Mesendoderm (in vitro differentiated cells): Measurements from ENCODE around the gene PPIG.
A peak's percentile ranks its signal among the peaks of the same experiment; 100 is the strongest.

Experiments
- DNase-seq: peaks from one replicate; pipeline ENCODE4 v3.0.0; 2013
- H2AK5ac ChIP-seq: 2 replicates; pipeline ENCODE4 v1.6.1; 2013; ENCODE audit warnings: low read length, inconsistent platforms
- H2BK120ac ChIP-seq: 2 replicates; pipeline ENCODE4 v1.6.1; 2013; ENCODE audit warnings: low read depth, mild to moderate bottlenecking, low read length, moderate library complexity, mixed read lengths
- H2BK15ac ChIP-seq: replicated peaks from 2 replicates; pipeline ENCODE4 v1.6.1; 2013; ENCODE audit warnings: low read depth, mild to moderate bottlenecking, moderate library complexity
- H2BK5ac ChIP-seq: 2 replicates; pipeline ENCODE4 v1.6.1; 2013; ENCODE audit warnings: low read length, inconsistent platforms
- H3K18ac ChIP-seq: 2 replicates; pipeline ENCODE4 v1.6.1; 2013; ENCODE audit warnings: mild to moderate bottlenecking, low read length, mixed read lengths
- H3K23ac ChIP-seq: one replicate; pipeline ENCODE4 v1.6.1; 2013; ENCODE audit warnings: low read length
- H3K27ac ChIP-seq: 2 replicates; pipeline ENCODE4 v1.5.1; 2013; ENCODE audit warnings: low read depth, mild to moderate bottlenecking, inconsistent platforms, low read length, moderate library complexity
- H3K27me3 ChIP-seq: 2 replicates; pipeline ENCODE4 v1.6.1; 2013; ENCODE audit warnings: low read length, control low read depth, mild to moderate bottlenecking, inconsistent platforms; ENCODE audit not compliant: insufficient read depth, poor library complexity
- H3K36me3 ChIP-seq: 2 replicates; pipeline ENCODE4 v1.6.1; 2013; ENCODE audit warnings: low read length, inconsistent platforms; ENCODE audit not compliant: control insufficient read depth, insufficient read depth
- H3K4ac ChIP-seq: one replicate; pipeline ENCODE4 v1.6.1; 2013; ENCODE audit warnings: low read depth, mild to moderate bottlenecking, low read length, moderate library complexity
- H3K4me1 ChIP-seq: 2 replicates; pipeline ENCODE4 v1.6.1; 2013; ENCODE audit warnings: low read depth, low read length, inconsistent platforms; ENCODE audit not compliant: control insufficient read depth
- H3K4me2 ChIP-seq: 2 replicates; pipeline ENCODE4 v1.6.1; 2013; ENCODE audit warnings: low read length
- H3K4me3 ChIP-seq: 2 replicates; pipeline ENCODE4 v1.5.1; 2013; ENCODE audit warnings: mild to moderate bottlenecking, low read length
- H3K56ac ChIP-seq: one replicate; pipeline ENCODE4 v1.6.1; 2013; ENCODE audit warnings: low read length
- H3K79me1 ChIP-seq: 2 replicates; pipeline ENCODE4 v1.6.1; 2013; ENCODE audit warnings: low read length, inconsistent platforms
- H3K79me2 ChIP-seq: 2 replicates; pipeline ENCODE4 v1.6.1; 2013; ENCODE audit warnings: mild to moderate bottlenecking, low read length; ENCODE audit not compliant: control insufficient read depth, insufficient read depth
- H3K9ac ChIP-seq: 2 replicates; pipeline ENCODE4 v1.6.1; 2013; ENCODE audit warnings: low read length, inconsistent platforms
- H4K5ac ChIP-seq: one replicate; pipeline ENCODE4 v1.6.1; 2013; ENCODE audit warnings: low read length
- H4K8ac ChIP-seq: one replicate; pipeline ENCODE4 v1.6.1; 2013; ENCODE audit warnings: low read depth, mild to moderate bottlenecking, control low read depth, low read length, moderate library complexity
- WGBS: extraction: QIAGEN DNeasy Blood & Tissue Kit; methylation state at CpG from one replicate; pipeline ENCODE4 v1.1.7; 2013; ENCODE audit warnings: low lambda C conversion rate, missing lambda C conversion rate; ENCODE audit not compliant: insufficient coverage; ENCODE audit errors: extremely low coverage; 5-methylcytosine and 5-hydroxymethylcytosine counted together

The PPIG gene

DNA sequence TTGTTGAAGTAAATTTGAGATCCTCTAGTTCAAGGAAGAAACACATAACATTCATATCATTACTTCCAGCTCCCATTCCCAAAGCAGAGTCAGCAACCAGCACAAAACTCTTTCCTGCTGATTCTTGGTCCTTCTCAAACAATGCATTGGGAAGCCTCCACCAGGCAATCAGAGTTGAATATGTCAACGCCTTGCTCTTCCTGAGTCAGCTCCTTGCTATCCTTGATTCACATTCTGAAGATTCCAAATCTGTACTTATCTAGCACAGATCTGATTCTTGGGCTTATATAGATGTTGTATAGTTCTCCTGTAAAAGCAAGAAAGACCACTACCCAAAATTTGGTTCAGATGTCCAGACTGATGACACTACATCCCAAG lies 80.4 kb downstream of the PPIG start:
- WGBS, result no CpG with 5 or more reads among the region's 1 CpG
- H3K9ac ChIP-seq, result no peak overlapping the region
- no peaks in the 10 kb centered on the region for H3K27me3 ChIP-seq

GRCh38 chr2:169664978-169665930 lies 81.1 kb downstream of the PPIG start:
- no peak overlapping the region for H4K8ac ChIP-seq
- H2BK15ac ChIP-seq, result no peak overlapping the region
- no CpG with 5 or more reads among the region's 1 CpG for WGBS
- no peak overlapping the region for H2BK120ac ChIP-seq
- H3K4me1 ChIP-seq, result no peaks in the 10 kb centered on the region
- H3K18ac ChIP-seq, result no peak overlapping the region
- no peak overlapping the region for H3K56ac ChIP-seq
- H4K5ac ChIP-seq, result no peak overlapping the region
- H3K79me1 ChIP-seq, result no peaks in the 10 kb centered on the region
- no peak for DNase-seq
- no peaks in the 10 kb centered on the region for H3K27me3 ChIP-seq
- H3K4me3 ChIP-seq, result no peak overlapping the region
- H3K36me3 ChIP-seq, result no peaks in the 10 kb centered on the region
- H3K23ac ChIP-seq, result no peak overlapping the region
- H2AK5ac ChIP-seq, result no peak overlapping the region
- H2BK5ac ChIP-seq, result no peak overlapping the region
- no peak overlapping the region for H3K4me2 ChIP-seq
- H3K4ac ChIP-seq, result no peak overlapping the region
- no peaks in the 10 kb centered on the region for H3K79me2 ChIP-seq
- no peak overlapping the region for H3K9ac ChIP-seq
- H3K27ac ChIP-seq, result no peak overlapping the region

More for the DNA sequence above, 80.4 kb downstream of the PPIG start:
- H3K23ac ChIP-seq, result no peak overlapping the region
- no peak overlapping the region for H3K4ac ChIP-seq
- no peak overlapping the region for H2BK120ac ChIP-seq
- H3K4me3 ChIP-seq, result no peak overlapping the region
- H2BK5ac ChIP-seq, result no peak overlapping the region
- H3K4me2 ChIP-seq, result no peak overlapping the region
- H3K18ac ChIP-seq, result no peak overlapping the region
- no peak overlapping the region for H2AK5ac ChIP-seq
- peak; percentile 27 for DNase-seq
- no peak overlapping the region for H3K56ac ChIP-seq
- H2BK15ac ChIP-seq, result no peak overlapping the region
- no peak overlapping the region for H4K5ac ChIP-seq
- no peaks in the 10 kb centered on the region for H3K36me3 ChIP-seq
- H3K4me1 ChIP-seq, result no peaks in the 10 kb centered on the region
- no peaks in the 10 kb centered on the region for H3K79me2 ChIP-seq
- no peak overlapping the region for H3K27ac ChIP-seq
- no peak overlapping the region for H4K8ac ChIP-seq
- no peaks in the 10 kb centered on the region for H3K79me1 ChIP-seq

DNA sequence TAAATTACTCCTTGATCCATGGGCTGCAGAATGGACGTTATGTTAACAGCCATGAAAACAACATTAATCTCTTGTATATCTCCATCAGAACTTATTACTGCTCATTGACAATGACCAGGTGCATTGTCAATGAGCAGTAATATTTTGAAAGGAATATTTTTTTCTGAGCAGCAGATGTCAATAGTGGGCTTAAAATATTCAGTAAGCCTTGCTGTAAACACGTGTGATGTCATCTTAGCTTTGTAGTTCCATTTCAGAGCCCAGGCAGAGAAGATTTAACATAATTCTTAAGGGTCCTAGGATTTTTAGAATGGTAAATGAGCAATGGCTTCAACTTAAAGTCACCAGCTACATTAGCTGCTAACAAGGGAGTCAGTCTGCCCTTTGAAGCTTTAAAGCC lies 83.4 kb downstream of the PPIG start:
- no peak overlapping the region for H2BK5ac ChIP-seq

DNA sequence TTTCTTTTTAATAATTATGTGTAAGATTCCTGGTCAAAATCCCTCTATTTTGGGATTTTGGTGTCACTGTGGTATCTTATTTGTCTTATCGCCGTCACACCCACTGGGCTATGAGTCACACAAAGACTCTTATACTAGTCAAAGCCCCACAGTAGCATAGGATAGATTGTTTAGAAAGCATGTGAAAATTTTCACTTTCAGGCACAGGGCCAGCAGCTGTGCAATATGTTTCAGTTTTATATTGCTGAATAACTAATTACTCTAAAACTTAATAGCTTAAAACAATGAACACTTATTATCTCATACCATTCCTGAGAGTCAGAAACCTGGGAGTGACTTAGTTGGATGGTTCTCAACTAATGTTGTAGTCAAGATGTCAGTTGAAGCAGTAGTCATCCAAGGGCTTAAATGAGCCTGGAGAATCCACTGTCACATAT lies 86.1 kb downstream of the PPIG start:
- H3K36me3 ChIP-seq, result no peaks in the 10 kb centered on the region
- no peak overlapping the region for H3K56ac ChIP-seq
- no peak overlapping the region for H3K23ac ChIP-seq
- no peak overlapping the region for H2BK15ac ChIP-seq
- no peaks in the 10 kb centered on the region for H3K79me2 ChIP-seq
- DNase-seq, result no peak
- no peaks in the 10 kb centered on the region for H3K4me1 ChIP-seq
- H3K27me3 ChIP-seq, result no peaks in the 10 kb centered on the region
- no CpG with 5 or more reads among the region's 2 CpGs for WGBS
- H2AK5ac ChIP-seq, result no peak overlapping the region
- no peak overlapping the region for H4K5ac ChIP-seq
- no peak overlapping the region for H3K9ac ChIP-seq
- H2BK120ac ChIP-seq, result no peak overlapping the region
- H3K4me3 ChIP-seq, result no peak overlapping the region
- no peak overlapping the region for H3K27ac ChIP-seq
- H3K4ac ChIP-seq, result no peak overlapping the region
- H3K4me2 ChIP-seq, result no peak overlapping the region
- no peak overlapping the region for H3K18ac ChIP-seq
- no peaks in the 10 kb centered on the region for H3K79me1 ChIP-seq
- no peak overlapping the region for H2BK5ac ChIP-seq
- no peak overlapping the region for H4K8ac ChIP-seq

More for the DNA sequence above, 83.4 kb downstream of the PPIG start:
- Histone ChIP-seq H2AK5ac (no peak overlapping the region), H2BK120ac (no peak overlapping the region), H3K79me2 (no peaks in the 10 kb centered on the region), H3K4me3 (no peak overlapping the region), H2BK15ac (no peak overlapping the region), H3K9ac (no peak overlapping the region), H3K36me3 (no peaks in the 10 kb centered on the region), H3K27me3 (no peaks in the 10 kb centered on the region), H3K4me1 (no peaks in the 10 kb centered on the region), H3K79me1 (no peaks in the 10 kb centered on the region), H4K8ac (no peak overlapping the region), H3K18ac (no peak overlapping the region), H3K27ac (no peak overlapping the region), H3K23ac (no peak overlapping the region), H4K5ac (no peak overlapping the region), H3K4ac (no peak overlapping the region), H3K4me2 (no peak overlapping the region), H3K56ac (no peak overlapping the region)
- no CpG with 5 or more reads among the region's 2 CpGs for WGBS
- DNase-seq, result no peak

DNA sequence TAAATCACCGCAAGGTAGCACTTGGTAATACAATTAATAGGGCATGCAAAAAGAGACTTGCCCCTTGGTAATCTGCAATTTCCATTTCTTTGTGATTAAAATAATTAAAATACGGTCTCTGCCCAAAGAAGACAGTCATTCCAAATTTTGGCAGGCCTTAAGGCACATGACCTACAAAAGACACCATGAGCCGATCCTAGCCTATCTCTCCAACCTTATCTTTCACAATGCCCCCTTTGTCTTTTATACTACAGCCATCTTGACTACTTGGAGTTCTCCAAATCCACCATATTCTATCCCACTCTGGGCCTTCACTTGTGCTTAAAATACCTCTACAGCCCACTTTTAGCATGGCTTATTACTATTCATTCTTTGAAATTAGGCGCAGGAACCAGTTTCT lies 86.8 kb downstream of the PPIG start:
- Histone ChIP-seq H3K4me2 (no peak overlapping the region), H3K79me1 (no peaks in the 10 kb centered on the region), H3K23ac (no peak overlapping the region), H3K36me3 (no peaks in the 10 kb centered on the region), H3K27ac (no peak overlapping the region), H3K18ac (no peak overlapping the region), H3K4ac (no peak overlapping the region), H2BK5ac (no peak overlapping the region), H2BK120ac (no peak overlapping the region), H3K9ac (no peak overlapping the region), H3K4me1 (no peaks in the 10 kb centered on the region), H2AK5ac (no peak overlapping the region), H3K4me3 (no peak overlapping the region), H4K8ac (no peak overlapping the region), H4K5ac (no peak overlapping the region), H2BK15ac (no peak overlapping the region), H3K27me3 (no peaks in the 10 kb centered on the region), H3K56ac (no peak overlapping the region), H3K79me2 (no peaks in the 10 kb centered on the region)
- no peak for DNase-seq
- WGBS, result no CpG with 5 or more reads among the region's 4 CpGs
